Measurements from ENCODE around the gene CRADD.

The CRADD gene

GRCh38 chr12:93846936-93847516 lies 169.9 kb downstream of the CRADD start:
- TF ChIP-seq REST (IDR thresholded peaks at IDR 0.05; ENCODE audit: insufficient replicate concordance, low read depth) = no peak
- no peak for TF ChIP-seq SPI1 (IDR thresholded peaks at IDR 0.05; ENCODE audit: borderline replicate concordance, low read depth)
- no peak for TF ChIP-seq POLR2AphosphoS5 (IDR thresholded peaks at IDR 0.05; ENCODE audit: low read depth)
- TF ChIP-seq GABPA (IDR thresholded peaks at IDR 0.05; ENCODE audit: low read depth) = no peak
- TF ChIP-seq, protein P1, sequence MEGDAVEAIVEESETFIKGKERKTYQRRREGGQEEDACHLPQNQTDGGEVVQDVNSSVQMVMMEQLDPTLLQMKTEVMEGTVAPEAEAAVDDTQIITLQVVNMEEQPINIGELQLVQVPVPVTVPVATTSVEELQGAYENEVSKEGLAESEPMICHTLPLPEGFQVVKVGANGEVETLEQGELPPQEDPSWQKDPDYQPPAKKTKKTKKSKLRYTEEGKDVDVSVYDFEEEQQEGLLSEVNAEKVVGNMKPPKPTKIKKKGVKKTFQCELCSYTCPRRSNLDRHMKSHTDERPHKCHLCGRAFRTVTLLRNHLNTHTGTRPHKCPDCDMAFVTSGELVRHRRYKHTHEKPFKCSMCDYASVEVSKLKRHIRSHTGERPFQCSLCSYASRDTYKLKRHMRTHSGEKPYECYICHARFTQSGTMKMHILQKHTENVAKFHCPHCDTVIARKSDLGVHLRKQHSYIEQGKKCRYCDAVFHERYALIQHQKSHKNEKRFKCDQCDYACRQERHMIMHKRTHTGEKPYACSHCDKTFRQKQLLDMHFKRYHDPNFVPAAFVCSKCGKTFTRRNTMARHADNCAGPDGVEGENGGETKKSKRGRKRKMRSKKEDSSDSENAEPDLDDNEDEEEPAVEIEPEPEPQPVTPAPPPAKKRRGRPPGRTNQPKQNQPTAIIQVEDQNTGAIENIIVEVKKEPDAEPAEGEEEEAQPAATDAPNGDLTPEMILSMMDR (IDR thresholded peaks at IDR 0.05; ENCODE audit: insufficient read depth, low read length) = no peak
- H3K4me3 ChIP-seq (replicated peaks; ENCODE audit: insufficient read depth, low read length) = no peak overlapping the region
- DNase-seq (ENCODE audit: low read depth in 1 of 2, low spot score in 1 of 2) = no peak
- no peaks in the 10 kb centered on the region for H3K27me3 ChIP-seq (ENCODE audit: insufficient read depth, poor library complexity, severe bottlenecking)
- no peak overlapping the region for H3K27ac ChIP-seq (replicated peaks)

DNA sequence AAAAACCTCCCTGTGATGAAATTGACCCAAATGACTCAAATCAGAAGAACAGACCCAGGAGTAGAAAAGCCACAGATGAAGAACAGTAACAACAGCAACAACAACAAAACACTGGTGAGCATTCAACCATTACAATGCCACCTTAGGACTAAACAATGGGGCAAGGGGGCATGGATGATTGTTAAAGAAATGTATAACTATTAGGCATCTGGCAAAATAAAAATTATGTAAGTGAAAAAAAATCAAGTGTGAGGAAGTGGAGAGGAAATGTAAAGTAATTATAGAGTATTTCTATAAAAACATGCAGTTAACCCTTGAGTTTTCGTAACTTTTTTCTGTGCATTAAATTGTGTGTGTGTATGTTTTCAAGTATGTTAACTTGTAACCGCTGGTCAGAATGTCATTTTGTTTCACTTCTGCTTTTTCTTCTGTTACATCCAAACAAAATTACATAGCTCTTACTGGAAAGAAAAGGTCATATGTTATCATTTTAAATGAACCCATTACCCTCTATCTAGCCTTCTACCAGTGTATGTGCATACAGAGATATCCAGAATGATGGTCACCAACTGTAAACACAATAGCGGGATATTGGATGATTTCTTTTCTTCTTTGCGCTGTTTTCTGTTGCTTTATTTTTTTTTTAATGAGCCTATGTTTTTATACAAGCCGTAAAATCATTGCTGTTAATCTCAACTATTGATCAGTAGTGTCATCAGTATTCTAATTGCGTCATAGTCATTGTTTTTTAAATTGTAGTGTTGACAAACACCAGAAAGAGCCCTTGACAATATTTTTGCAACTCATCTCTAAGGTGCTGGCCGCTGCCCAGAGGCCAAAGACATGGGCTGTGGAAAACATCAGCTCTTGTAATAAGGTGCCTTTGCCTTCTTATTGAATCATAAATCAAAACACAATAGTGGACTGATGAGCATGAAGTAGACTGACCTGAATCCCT lies 170.6 kb downstream of the CRADD start:
- TF ChIP-seq SPI1 (IDR thresholded peaks at IDR 0.05; ENCODE audit: borderline replicate concordance, low read depth) = peak; percentile 91
- no peak for TF ChIP-seq POLR2AphosphoS5 (IDR thresholded peaks at IDR 0.05; ENCODE audit: low read depth)
- Histone ChIP-seq H3K4me3 (replicated peaks; ENCODE audit: insufficient read depth, low read length) (no peak overlapping the region), H3K27me3 (ENCODE audit: insufficient read depth, poor library complexity, severe bottlenecking) (no peaks in the 10 kb centered on the region), H3K27ac (replicated peaks) (no peak overlapping the region; the same call in 1 of the 2 replicates)
- peak; percentile 6 to 27 for DNase-seq (ENCODE audit: low read depth in 1 of 2, low spot score in 1 of 2)

GRCh38 chr12:93848523-93849101 lies 171.4 kb downstream of the CRADD start:
- Histone ChIP-seq H3K27me3 (ENCODE audit: insufficient read depth, poor library complexity, severe bottlenecking) (no peaks in the 10 kb centered on the region), H3K27ac (replicated peaks) (peak overlapping the region; percentile 63), H3K4me3 (replicated peaks; ENCODE audit: insufficient read depth, low read length) (no peak overlapping the region)
- peak; percentile 80 to 83 for DNase-seq (ENCODE audit: low read depth in 1 of 2, low spot score in 1 of 2)
- TF ChIP-seq SPI1 (IDR thresholded peaks at IDR 0.05; ENCODE audit: borderline replicate concordance, low read depth) = peak; percentile 83
- peak; percentile 64 for TF ChIP-seq POLR2AphosphoS5 (IDR thresholded peaks at IDR 0.05; ENCODE audit: low read depth)
- TF ChIP-seq GABPA (IDR thresholded peaks at IDR 0.05; ENCODE audit: low read depth) = peak; percentile 78
- TF ChIP-seq, protein P1 (IDR thresholded peaks at IDR 0.05; ENCODE audit: insufficient read depth, low read length) = no peak
- no peak for TF ChIP-seq REST (IDR thresholded peaks at IDR 0.05; ENCODE audit: insufficient replicate concordance, low read depth)

DNA sequence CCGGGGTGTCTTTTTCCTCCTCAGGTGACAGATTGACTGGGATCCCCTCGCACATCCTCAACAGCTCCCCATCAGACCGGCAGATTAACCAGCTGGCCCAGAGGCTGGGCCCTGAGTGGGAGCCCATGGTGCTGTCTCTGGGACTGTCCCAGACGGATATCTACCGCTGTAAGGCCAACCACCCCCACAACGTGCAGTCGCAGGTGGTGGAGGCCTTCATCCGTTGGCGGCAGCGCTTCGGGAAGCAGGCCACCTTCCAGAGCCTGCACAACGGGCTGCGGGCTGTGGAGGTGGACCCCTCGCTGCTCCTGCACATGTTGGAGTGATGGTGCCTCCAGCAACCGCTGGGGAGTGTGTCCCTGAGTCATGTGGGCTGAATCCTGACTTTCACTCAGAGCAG lies 172.8 kb downstream of the CRADD start:
- no peak overlapping the region for H3K4me3 ChIP-seq (replicated peaks; ENCODE audit: insufficient read depth, low read length)
- TF ChIP-seq, protein P1 (IDR thresholded peaks at IDR 0.05; ENCODE audit: insufficient read depth, low read length) = no peak
- no peak for TF ChIP-seq SPI1 (IDR thresholded peaks at IDR 0.05; ENCODE audit: borderline replicate concordance, low read depth)
- TF ChIP-seq REST (IDR thresholded peaks at IDR 0.05; ENCODE audit: insufficient replicate concordance, low read depth) = no peak
- no peak for TF ChIP-seq POLR2AphosphoS5 (IDR thresholded peaks at IDR 0.05; ENCODE audit: low read depth)
- DNase-seq (ENCODE audit: low read depth in 1 of 2, low spot score in 1 of 2) = no peak
- H3K27ac ChIP-seq (replicated peaks) = no peak overlapping the region
- no peaks in the 10 kb centered on the region for H3K27me3 ChIP-seq (ENCODE audit: insufficient read depth, poor library complexity, severe bottlenecking)
